EH (cell line): Measurements from ENCODE around the gene UBE2D2.

Experiments used
- DNase-seq: peaks from one replicate; pipeline ENCODE4 v3.0.0-alpha.2; 2015; ENCODE audit warnings: low read depth

The UBE2D2 gene

DNA sequence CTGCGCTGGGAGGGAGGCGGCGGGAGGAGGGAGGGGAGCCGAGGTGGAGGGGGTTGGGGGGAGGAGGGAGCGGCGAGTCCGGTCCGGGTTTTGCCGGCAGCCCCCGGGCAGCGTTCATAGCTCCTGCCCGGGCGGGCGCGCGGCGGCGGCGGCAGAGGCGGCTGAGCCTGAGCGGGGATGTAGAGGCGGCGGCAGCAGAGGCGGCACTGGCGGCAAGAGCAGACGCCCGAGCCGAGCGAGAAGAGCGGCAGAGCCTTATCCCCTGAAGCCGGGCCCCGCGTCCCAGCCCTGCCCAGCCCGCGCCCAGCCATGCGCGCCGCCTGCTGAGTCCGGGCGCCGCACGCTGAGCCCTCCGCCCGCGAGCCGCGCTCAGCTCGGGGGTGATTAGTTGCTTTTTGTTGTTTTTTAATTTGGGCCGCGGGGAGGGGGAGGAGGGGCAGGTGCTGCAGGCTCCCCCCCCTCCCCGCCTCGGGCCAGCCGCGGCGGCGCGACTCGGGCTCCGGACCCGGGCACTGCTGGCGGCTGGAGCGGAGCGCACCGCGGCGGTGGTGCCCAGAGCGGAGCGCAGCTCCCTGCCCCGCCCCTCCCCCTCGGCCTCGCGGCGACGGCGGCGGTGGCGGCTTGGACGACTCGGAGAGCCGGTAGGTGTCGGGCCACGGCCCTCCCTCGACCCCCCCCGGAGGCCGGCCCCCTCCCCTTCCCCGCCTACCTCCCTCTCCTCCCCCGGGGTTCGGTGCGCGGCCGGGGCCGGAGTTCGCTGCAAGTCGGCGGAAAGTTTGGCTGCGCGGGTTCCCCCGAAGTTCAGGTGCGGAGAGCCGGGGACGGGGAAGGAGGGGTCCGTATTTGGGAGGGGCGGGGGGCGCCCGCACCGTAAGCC lies 87.3 kb downstream of the UBE2D2 start, which contains the start of gene CXXC5:
CXXC5 (plus strand) TSS at position 145 of the 877 bp plus-strand sequence. CDS start 32,175 bp downstream, outside the sequence.
- DNase-seq, result peak; percentile 90

DNA sequence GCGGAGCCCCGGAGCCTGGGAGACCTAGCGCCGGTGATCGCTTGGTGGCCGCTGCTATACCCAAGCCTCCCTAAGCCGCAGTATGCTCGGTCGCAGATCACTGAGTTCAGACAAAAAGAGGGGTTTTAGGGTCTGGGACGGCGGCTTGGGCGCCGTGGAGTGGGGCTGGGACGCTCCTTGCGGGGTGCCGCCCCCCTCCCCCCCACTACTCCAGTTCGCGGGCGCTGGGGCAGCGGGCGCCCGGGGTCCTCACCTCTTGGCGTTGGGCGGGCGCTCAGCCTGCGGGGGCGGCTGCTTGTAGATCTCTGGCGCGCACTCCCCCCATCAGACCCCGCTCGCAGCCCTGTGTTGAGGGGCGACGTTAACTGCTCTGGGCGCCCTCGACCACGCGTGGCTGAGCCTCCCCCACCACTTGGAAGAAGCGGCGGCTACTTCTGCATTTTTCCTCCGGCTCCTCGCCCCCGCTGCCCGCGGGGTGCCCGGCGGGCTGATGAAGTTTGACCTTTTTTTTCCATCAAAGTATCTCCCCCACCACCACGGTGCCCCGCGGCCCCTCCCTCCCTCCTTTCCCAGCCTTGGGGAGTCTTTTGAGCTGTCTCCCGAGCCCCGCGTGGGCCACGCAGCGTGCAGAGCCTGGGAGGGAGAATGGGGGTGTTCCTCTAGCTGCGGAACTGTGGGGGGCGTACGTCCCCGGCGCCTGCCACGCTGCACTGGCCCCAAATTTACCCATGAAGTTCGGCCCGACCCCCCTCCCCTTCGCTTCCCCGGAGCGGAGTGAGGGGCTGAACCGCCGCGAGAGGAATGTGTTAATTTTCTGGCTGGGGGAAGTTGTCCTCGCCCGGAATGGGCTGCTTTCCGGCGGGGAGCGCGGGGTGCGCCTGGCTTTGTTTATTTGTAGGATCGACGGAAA lies 88.2 kb downstream of the UBE2D2 start:
- no peak for DNase-seq

DNA sequence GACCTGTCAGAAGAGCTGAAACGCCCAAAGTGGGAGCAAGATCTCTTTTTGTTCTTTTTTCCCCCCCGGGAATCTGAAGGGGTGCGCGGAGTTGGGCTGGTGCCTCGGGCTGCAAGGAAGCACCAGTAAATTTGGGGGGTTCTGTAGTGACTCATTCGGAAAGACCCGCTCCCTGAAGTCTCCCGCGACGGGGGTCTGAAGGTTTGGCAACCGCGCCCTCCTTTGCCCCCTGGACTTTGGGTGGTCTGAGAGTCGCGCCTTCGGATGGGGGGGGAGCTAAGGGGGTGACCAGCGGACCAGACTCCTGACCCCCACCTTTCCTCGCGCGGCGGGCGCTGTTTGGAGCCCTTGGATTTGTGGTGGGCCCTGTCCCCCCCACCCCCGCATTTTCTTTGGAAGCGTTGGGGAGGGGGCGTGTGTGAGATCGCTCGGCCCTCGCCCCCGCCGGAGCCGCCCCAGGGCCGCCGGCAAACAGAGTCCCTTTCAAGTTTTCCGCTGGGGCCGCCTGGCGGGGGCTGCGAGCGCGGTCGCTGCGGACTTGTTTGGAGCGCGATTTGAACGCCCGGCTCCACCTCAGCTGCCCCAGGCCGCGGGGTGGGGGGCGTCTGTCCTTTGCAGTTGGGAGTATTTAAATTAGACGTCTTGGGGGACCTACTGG lies 89.0 kb downstream of the UBE2D2 start:
- DNase-seq, result peak; percentile 31

DNA sequence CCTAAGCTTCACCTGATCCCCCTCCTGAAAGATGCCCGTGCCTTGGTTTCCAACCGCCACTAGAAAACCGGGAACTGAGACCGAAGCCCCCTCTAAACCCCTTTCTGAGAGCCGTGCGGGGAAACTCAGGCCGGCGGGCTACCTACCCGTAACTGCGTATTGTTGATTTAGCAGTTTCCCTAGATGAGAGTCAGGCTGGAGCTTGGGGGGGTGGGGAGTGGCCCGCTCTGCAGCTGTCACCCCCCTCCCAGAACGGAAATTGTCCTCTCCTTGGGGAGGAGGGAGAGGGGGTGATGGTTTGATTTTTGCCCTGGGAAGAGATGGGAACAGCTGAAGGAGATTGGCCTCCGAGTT lies 89.5 kb downstream of the UBE2D2 start:
- no peak for DNase-seq

DNA sequence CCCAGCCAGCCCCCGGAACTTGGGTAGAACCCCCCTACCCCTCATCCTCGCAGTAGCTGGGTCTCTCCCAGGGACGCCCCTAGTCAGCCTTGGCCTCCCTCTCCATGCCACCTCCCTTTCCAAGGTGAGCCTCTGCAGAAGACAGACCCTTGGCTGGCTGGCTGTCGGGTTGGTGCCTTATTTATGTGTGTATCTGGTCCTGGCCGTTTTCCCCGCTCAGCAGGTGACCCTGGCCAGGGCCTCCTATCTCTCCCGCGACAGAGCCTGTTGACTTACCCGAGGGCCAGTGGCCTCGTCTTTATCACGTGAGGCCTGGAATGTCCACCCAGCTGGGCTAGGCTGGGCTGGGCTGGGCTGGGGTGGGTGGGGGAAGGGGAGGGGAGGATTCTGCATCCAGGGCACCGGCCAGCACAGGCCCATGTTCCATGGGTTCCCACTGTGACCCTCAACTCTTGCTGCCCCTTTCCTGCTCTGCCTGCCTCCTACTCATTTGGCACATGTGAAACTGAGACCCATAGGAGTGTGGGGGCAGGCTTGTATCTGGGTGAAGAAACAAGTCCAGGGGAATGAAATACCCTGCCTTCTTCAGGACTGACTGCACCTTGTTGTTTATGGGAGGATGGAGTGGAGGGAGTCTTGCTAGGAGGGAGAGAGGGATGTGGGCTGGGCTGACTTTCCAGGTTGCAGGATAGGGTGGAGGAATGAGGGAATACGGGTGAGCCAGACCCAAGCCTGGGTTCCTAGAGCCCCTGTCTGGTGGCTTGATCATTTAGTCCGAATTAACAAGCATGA lies 90.1 kb downstream of the UBE2D2 start:
- peak; percentile 69 for DNase-seq

DNA sequence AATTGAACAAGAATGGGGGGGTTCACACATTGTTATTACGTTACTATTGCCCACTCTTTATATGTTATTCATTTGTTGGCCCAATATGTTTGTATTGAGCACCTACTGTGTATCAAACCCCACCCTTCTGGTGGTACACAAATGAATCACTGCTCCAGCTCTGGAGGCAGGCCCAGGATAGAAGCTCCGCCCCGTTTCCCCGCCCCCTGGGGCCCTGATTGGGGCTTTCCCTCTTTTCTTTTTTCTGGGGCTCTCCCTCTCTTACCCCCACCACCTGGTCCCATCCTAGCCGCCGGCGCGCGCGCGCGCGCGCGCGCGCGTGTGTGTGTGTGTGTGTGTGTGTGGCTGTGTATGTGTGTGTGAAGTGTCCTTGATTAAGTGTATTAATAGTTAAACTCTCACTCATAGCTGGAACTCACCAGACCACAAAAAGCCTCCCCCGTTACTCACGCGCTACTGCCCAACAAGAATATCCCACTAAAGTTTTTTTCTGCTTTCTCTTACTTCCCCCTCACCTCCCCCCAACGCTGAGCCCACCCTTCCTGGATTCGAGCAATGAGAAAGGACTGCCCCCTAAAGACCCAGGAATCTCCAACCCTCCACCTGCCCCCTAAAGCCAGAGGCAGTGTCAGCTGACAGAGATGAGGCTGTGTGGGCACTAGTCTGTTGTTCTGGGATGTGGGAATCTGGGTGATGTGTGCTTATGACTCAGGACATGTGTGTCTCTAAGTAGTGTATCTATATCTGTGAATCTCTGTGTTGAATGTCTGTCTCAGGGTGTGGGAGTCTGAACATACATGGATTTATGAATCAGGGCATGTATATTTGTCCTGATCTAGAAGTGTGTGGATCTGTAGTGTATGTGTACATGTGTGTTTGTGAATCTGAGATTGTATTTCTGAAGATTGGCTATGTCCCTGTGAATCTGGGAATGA lies 91.0 kb downstream of the UBE2D2 start:
- peak; percentile 90 for DNase-seq

DNA sequence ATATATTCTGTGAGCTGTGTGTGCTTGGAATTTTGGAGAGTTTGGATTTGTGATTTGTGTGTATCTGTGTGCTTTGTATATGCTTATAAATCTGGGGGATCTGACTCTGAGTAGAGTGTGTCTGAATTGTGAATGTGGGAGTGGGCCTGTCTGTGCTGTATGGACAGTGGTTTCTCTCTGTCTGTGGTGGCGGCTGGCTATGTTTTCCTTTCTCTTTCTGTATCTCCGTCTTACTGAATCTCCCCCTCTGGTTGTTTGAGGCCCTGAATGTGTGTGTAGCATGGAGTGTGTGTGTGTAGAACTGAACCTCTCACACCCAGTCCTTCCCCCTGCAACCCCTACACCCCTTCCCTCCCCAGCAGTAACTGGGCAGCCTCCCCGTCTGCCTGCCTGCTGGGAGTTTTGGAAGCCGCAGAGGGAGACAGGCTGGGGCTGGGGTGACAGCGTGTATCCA lies 91.7 kb downstream of the UBE2D2 start:
- peak; percentile 42 for DNase-seq

DNA sequence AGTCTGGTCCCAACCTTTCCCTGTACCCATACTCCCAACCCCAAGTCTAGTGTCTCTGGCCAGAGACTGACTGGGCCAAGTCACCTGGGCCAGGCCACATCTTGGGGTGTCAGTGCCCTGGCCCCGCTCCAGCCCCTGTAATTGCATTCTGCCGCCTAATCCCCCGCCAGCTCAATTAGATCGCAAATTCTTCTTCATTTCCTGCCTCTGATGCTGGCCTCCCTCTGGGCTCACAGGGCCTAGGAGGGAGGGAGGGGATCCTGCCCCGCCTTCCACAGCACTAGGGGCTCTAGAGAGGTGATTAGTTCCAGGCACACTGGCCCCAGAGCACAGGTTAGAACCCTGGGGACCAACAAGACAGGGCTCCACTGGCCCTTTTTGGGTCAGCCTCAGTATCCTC lies 92.5 kb downstream of the UBE2D2 start:
- DNase-seq, result peak; percentile 35

DNA sequence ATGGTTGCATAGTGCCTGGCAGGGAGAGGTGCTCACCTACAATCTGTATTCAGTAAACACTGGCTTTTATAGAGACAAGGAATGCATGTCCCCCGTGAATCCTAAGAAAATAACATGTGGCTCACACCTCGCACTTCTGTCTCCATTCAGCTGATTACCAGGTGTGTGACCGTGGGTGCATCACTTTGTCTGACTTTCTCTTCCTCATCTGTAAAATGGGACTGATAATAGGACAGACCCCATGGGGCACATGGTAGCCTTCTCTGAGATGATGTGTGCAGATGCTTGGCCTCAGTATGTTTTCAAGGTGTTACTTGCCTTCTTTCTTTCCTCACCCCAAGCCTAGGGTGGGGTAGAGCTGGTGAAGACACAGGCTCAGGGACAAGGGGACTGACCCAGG lies 93.3 kb downstream of the UBE2D2 start:
- no peak for DNase-seq

DNA sequence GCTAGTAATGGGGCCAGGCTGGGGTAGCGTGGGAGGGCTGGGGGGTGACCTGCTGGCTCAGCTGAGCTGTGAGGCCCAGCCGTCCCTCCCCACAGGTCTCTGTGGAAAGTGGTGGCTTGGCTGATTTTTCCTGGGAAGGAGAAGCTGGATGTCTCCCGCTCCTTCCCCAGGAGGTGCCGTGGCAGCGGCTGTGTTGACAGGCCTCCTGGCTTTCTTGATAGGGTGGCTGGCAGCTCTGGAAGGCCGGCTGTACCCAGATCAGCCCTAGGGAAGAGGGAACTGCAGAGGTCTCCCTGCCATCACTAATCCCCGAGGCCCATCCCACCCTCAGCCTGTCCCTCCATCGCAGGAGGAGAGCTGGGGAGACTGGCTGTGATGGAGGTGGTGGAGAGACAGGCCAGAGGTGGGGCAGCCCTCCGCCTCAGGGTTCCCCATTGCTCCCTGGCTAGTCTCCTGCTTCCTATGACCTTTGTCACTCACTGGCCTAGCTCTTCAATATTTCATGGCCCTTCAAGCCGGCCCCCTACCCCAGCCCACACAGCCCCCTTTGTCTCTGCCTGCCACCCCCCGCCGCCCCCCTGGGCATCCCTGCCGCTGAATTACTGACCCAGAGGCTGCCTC lies 93.8 kb downstream of the UBE2D2 start:
- DNase-seq, result no peak

DNA sequence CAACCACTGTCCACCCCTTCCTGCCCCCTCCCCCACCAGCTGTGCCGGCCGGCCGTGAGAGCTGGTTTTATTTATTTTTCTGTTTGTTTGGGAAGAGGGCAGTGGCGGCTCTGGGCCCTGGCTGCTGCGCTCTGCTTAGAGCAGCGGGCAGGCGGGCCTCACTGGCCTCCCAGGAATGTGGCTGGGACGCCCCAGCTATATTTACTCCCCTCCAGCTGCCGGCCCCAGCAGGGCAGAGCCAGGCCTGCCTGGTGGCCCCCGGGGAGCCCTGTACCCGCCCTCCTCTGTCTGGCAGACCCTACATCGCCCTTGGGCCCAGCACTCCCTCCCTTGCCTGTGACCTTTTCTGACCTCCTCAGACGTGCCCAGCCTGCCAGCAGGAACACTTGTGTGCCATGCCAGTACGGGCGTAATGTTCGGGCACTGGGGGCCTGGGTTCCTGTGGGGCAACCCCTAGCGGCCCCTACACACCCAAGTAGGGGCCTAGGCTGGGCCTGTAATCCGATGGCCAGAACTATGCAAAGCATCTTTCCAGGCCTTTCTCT lies 94.7 kb downstream of the UBE2D2 start:
- peak; percentile 89 for DNase-seq

DNA sequence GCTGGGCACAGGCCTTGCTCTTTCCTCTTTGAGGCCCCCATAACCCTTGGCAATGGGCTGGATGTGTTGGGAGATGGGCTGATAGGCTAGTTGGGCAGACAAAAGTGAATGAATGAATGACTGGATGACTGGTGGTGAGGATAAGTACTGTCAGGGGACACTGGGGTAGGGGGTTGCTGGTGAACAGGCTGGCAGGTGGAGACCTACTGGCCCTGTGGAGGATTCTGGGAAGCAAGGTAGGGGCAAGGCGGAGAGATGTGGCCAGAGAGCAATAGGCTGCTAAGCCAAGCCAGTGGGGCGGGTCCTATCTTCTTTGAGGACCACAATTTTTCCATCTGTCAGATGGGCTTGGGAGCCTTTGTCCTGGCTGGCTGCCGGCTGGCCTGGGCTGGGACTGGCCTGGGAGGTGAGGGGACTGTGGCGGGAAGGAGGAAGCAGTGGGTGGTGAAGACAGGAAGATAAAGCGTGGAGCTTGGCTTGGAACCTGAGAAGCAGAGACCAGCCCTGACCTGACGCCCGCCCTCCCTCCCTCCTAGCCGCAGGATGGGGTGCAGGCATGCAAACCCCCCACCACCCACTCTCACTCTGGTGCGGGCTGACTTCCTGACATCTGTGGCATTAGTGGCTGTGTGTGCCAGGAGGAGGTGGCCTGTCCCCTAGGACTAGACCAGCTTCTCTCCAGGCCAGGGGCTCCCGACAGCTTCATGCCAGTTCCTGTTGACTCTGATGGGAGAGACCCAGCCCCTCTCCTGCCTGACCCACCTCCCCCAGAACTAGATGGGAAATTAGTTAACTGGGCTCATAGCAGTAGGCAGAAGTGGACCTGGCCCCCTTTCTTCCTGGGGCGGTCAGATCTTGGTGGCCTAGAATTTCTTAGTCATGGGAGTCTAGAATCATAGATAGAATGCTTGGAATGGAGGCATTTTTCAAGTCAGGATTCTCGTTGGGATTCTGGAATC lies 96.5 kb downstream of the UBE2D2 start:
- peak; percentile 79 for DNase-seq

DNA sequence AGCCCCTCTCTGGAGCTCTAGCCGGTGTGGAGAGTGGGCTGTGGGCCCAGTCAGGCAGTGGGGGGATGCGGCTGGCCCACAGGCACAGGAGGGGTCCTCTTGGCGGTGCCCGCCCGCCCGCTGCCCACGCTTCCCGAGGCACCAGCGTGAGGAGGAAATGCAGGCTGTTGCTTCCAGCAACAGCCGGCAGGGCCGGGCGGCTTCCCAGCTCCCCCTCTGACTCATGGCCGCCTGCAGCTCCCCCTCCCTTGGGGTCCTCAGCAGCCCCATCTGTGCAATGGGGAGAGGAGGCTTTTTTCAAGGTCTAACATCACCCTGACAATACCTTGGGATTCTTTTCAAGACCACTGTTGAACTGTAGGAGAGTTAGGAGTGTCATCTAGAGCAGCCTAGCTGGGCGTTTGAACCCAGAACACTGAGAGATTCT lies 97.4 kb downstream of the UBE2D2 start:
- DNase-seq, result peak; percentile 47

DNA sequence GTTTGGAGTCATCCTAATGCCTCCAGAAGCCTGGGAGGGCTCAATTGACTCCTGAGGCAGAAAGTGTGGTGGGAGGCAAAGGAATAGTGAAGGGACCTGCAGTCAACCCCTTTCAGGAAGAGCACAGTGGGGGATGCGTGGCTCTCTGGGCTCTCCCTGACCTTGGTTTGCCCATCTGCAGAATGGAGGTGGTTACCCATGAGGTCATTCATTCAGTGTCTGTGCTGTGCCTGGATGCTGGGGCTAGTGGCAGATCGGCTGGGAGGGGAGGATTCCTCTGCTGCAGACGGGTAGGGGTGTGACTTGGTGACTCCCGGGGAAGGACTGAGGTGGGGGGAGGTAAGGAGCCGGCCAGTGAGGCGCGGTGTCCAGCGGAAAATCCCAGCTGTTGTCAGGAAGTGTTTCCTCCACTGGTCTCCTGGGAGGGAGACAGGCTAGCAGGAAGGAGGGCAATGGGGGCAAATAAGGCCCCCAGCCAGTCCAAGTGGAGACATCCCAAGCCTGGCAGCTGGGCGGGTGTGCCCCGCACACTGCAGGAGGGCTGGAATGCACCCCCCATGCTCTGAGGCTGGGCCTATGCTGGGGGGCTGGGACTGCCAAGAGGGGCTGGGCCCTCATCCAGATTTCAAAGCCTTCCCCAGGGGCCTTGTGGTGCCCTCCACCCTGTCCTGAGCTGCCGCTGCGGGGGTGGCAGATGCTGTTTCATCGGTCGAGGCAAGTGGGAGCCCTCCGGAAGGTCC lies 98.0 kb downstream of the UBE2D2 start:
- DNase-seq, result peak; percentile 91

DNA sequence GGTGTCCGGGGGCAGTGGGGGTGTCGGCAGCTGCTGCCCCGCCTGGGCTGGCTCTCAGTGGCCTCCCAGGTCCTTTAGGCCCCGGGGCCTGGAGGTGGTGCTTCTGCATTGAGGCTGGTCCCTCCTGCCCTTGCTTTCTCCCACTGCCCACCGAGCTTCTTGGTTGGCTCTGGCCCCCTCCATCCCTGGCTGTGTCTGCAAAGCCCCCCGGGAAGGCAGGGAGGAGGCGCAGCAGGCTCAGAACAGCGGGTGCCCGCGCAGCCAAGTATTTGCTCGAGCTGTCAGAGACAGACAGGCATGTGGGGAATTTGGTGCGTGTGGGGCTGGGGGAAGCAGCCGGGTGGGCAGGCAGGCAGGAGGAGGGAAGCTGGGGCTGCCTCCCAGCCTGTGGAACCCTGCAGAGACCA lies 98.6 kb downstream of the UBE2D2 start:
- peak; percentile 59 for DNase-seq

DNA sequence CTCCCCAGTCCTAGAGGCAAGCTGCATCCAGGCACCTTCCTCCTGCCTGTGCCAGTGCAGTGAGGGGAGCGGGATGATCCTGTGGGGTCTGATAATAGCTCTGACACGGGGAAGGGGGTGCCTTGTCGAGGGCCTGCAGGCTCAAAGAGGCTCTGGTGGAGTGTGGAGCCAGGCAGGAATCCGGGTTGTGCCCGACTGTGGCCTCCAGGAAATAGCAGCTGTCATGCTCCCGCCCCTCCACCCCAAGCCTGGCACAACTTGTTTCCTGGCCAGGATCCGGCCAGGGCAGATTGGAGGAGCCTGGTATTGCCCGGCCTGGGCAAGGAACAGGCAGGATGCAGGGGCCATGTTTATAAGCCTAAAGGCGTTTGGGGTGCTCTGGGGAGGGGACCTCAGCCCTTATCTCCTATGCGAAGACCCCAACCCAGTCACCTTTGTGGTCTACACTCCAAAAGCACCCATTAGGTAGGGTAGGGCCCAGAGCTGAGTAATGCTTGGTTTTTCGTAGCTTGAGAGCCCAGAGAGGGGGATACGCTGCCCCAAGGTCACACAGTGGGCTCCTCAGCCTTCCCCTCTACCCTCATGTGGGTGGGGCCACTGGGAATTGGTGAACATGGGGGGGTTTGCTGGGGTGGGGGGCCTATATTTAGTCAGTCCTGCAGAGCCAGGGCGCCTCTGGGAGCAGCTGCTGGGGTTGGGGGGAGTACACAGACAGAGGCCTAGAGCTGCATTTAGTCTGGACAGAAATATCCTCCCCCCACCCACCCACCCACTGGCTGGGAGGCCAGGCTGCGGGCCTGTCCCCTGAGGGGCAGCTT lies 99.2 kb downstream of the UBE2D2 start:
- peak; percentile 69 for DNase-seq
